Heart right ventricle (tissue), 16 donors: ENCODE measurements around the gene ZNF302. TPM values are rescaled to one million over a fixed set of nuclear protein-coding genes. Genes with fewer than 3 reads are reported as not detected.

Source experiments
- ATAC-seq, 8 donors: fragments of 200-7000 bp; cut with Tn5 transposase; one replicate each; pipeline ENCODE4 v1.9.1; 2020; ENCODE audit warnings: mild to moderate bottlenecking in 8 of 8, moderate library complexity in 8 of 8, moderate number of reproducible peaks in 1 of 8
- DNase-seq, 2 donors: peaks; one replicate each; pipeline ENCODE4 v3.0.0-alpha.2; 2020
- H3K27ac ChIP-seq, 10 donors: fragments of 200-600 bp; sonication (generic) in 2 of 10; one replicate each; pipeline versions ENCODE4 v1.5.0 to v1.8.0; 2020 to 2022; ENCODE audit warnings: mild to moderate bottlenecking in 3 of 10
- H3K27me3 ChIP-seq, 7 donors: fragments of 200-600 bp; one replicate each; pipeline ENCODE4 v1.8.0; 2021 to 2022; ENCODE audit warnings: mild to moderate bottlenecking in 2 of 7
- H3K36me3 ChIP-seq, 9 donors: fragments of 200-600 bp; sonication (generic) in 1 of 9; one replicate each; pipeline versions ENCODE4 v1.5.0 to v1.8.0; 2020 to 2022; ENCODE audit warnings: mild to moderate bottlenecking in 2 of 9
- H3K4me1 ChIP-seq, 9 donors: fragments of 200-600 bp; sonication (generic) in 1 of 9; one replicate each; pipeline versions ENCODE4 v1.5.0 to v1.8.0; 2020 to 2022; ENCODE audit warnings: mild to moderate bottlenecking in 4 of 9
- H3K4me3 ChIP-seq, 10 donors: fragments of 200-600 bp; sonication (generic) in 2 of 10; one replicate each; pipeline versions ENCODE4 v1.5.0 to v1.8.0; 2020 to 2022; ENCODE audit warnings: mild to moderate bottlenecking in 7 of 10, moderate library complexity in 2 of 10
- H3K9me3 ChIP-seq, 11 donors: fragments of 200-600 bp in 10 of 11; sonication (generic) in 2 of 11; one replicate each; pipeline versions ENCODE4 v1.5.0 to v1.8.0; 2013 to 2022; ENCODE audit warnings: mild to moderate bottlenecking in 2 of 11, control low read depth in 1 of 11, moderate library complexity in 1 of 11
- WGBS, 2 donors: extraction: QIAGEN DNeasy Blood & Tissue Kit; methylation state at CpG; one replicate each; pipeline ENCODE4 v1.1.7; 2013; ENCODE audit warnings: inconsistent platforms in 1 of 2; 5-methylcytosine and 5-hydroxymethylcytosine counted together
- intact Hi-C, 10 donors: fragments of 100-400 bp; cut with DNase I; formaldehyde crosslinking; loops; one replicate each; pipeline versions ENCODE4 v1.11.1 to v1.14.2; 2022
- polyA plus RNA-seq, 2 donors: library from polyadenylated mRNA; stranded (reverse); fragments of 200-250 nt; gene quantifications; one replicate each; pipeline ENCODE4 v1.2.3, GENCODE V29; 2013
- total RNA-seq, 10 donors: library from RNA; stranded (reverse); fragmentation: NEBNext Ultra II Directional in 3 of 10; extraction: Animal tissue kit (Norgen Biotek cat#: 25700) in 3 of 10; gene quantifications; one replicate each; pipeline versions ENCODE4 v1.2.1 to v1.2.4, GENCODE V29; 2021 to 2023
- TF ChIP-seq, protein P1 (sequence below), 9 donors: fragments of 200-600 bp; sonication (generic) in 2 of 9; IDR thresholded peaks; one replicate each; pipeline versions ENCODE4 v1.5.0 to v1.8.0; 2021 to 2022; ENCODE audit warnings: antibody characterized with exemption in 9 of 9, mild to moderate bottlenecking in 5 of 9, moderate library complexity in 1 of 9
- donor health status: Arrhythmogenic right ventricular cardiomyopathy.
- donor health status: ischemic (EF 13 %, LVEDD 7.1; RV severe dilation, severe dysfunction).
- donor health status: healthy with polysubstance abuse.
- donor health status: DM: no; HTN: yes; CAD: no.
- donor health status: DM: no; HTN: no; CAD: no.
- donor health status: ischemic (EF 25% LVEDD 6.9; RV normal size, moderate dysfunction).
- donor health status: ischemic (EF 25% LVEDD 5.7; RV mildly dilated, moderate dysfunction).
- donor health status: healthy.
- donor health status: DM: yes; HTN: yes; CAD: no.
- donor health status: Ischemic cardiomyopathy.
- donor health status: ischemic (EF 35%, LVEDD 5.7; RV mildly dilated, moderate dysfunction).
- donor health status: nonischemic (EF 11% LVEDD 7.7; RV severe dilation, severe dysfunction).
- donor health status: DM: yes; HTN: yes; CAD: no.
- donor health status: PGD.
- donor health status: ischemic (EF 29% LVEDD 5.4; RV normal size, mild dysfunction).
- donor health status: nonischemic (EF 23%, LVEDD 6.1; RV moderate dilation, normal function).

The ZNF302 gene
- total and polyA plus RNA-seq, 12 donors = 20.4 to 42.5 (median 32.6) TPM

- H3K36me3 ChIP-seq = no peaks in the 10 kb centered on the region
- no peak overlapping the region for H3K27ac ChIP-seq
- peaks cover 0 to 6% (median 0%) of the 10 kb centered on the region in 11 donors for H3K9me3 ChIP-seq
- 93 to 94% methylated on average over 3 of the region's 3 CpGs for WGBS, 2 donors
- TF ChIP-seq, protein P1, sequence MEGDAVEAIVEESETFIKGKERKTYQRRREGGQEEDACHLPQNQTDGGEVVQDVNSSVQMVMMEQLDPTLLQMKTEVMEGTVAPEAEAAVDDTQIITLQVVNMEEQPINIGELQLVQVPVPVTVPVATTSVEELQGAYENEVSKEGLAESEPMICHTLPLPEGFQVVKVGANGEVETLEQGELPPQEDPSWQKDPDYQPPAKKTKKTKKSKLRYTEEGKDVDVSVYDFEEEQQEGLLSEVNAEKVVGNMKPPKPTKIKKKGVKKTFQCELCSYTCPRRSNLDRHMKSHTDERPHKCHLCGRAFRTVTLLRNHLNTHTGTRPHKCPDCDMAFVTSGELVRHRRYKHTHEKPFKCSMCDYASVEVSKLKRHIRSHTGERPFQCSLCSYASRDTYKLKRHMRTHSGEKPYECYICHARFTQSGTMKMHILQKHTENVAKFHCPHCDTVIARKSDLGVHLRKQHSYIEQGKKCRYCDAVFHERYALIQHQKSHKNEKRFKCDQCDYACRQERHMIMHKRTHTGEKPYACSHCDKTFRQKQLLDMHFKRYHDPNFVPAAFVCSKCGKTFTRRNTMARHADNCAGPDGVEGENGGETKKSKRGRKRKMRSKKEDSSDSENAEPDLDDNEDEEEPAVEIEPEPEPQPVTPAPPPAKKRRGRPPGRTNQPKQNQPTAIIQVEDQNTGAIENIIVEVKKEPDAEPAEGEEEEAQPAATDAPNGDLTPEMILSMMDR (IDR thresholded peaks at IDR 0.05) = no peak
- H3K27me3 ChIP-seq = no peaks in the 10 kb centered on the region
- ATAC-seq = no peak
- intact Hi-C loops = no loop called here
- no peak for DNase-seq
- H3K4me1 ChIP-seq = peaks cover 4 to 32% (median 8%) of the 10 kb centered on the region in 9 donors
- H3K4me3 ChIP-seq = no peak overlapping the region
These were observed 5.5 kb upstream of the ZNF302 start for GRCh38 chr19:34671972-34672371.

GRCh38 chr19:34673590-34673989, 3.9 kb upstream of the ZNF302 start:
- TF ChIP-seq, protein P1 (IDR thresholded peaks at IDR 0.05) = no peak
- H3K9me3 ChIP-seq = peaks cover 0 to 8% (median 0%) of the 10 kb centered on the region in 11 donors
- no peak overlapping the region for H3K27ac ChIP-seq
- H3K4me3 ChIP-seq = no peak overlapping the region
- intact Hi-C loops = no loop called here
- no peak for DNase-seq
- H3K27me3 ChIP-seq = no peaks in the 10 kb centered on the region
- peaks cover 5 to 24% (median 13%) of the 10 kb centered on the region in 9 donors for H3K4me1 ChIP-seq
- WGBS, 2 donors = 70 to 77% methylated on average over 3 of the region's 3 CpGs
- ATAC-seq = no peak
- no peaks in the 10 kb centered on the region for H3K36me3 ChIP-seq

DNA sequence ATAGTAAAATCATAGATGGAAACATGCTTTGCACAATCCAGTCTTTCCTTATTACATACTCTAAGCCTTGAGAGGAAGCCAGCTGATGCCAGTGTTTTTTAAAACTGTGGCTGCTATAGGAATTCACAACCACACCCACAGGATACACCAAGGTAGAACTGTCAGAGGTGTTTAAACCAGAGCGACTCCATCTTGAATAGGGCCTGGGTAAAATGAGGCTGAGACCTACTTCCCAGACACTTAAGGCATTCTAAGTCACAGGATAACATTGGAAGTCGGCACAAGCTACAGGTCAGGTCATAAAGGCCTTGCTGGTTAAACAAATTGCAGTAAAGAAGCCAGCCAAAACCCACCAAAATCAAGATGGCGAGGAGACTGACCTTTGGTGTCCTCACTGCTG, 2.2 kb upstream of the ZNF302 start:
- 98% methylated on average over 3 of the region's 3 CpGs for WGBS, 2 donors
- Histone ChIP-seq H3K4me3 (no peak overlapping the region), H3K27me3 (no peaks in the 10 kb centered on the region), H3K27ac (no peak overlapping the region), H3K36me3 (peaks cover 0 to 17% (median 12%) of the 10 kb centered on the region in 9 donors), H3K9me3 (peaks cover 0 to 23% (median 0%) of the 10 kb centered on the region in 11 donors), H3K4me1 (peaks cover 5 to 39% (median 20%) of the 10 kb centered on the region in 9 donors)
- DNase-seq = no peak
- intact Hi-C loops = loop anchor here in 4 of 10 donors (5.0 kb wide), 2 partner anchors 57 to 97 kb away; partner anchors contain the start of genes ZNF181 (in 4 of the 4) and ZNF599 (in 1 of the 4)
- TF ChIP-seq, protein P1 (IDR thresholded peaks at IDR 0.05) = no peak
- no peak for ATAC-seq

- H3K4me1 ChIP-seq = peaks cover 5 to 39% (median 20%) of the 10 kb centered on the region in 9 donors
These were observed 1.6 kb upstream of the ZNF302 start for GRCh38 chr19:34675919-34676318.

More at GRCh38 chr19:34675919-34676318, 1.6 kb upstream of the ZNF302 start:
- Histone ChIP-seq H3K4me3 (peak overlapping the region in 4 of 10 donors; percentile 81 to 87 (median 84)), H3K9me3 (peaks cover 0 to 30% (median 0%) of the 10 kb centered on the region in 11 donors), H3K27ac (no peak overlapping the region), H3K27me3 (no peaks in the 10 kb centered on the region), H3K36me3 (peaks cover 0 to 23% (median 19%) of the 10 kb centered on the region in 9 donors)
- DNase-seq = no peak
- 95% methylated on average over 9 of the region's 9 CpGs for WGBS, 2 donors
- TF ChIP-seq, protein P1 (IDR thresholded peaks at IDR 0.05) = no peak
- intact Hi-C loops = loop anchor here in 6 of 10 donors (2.0 to 5.0 kb wide), 3 partner anchors 56 to 96 kb away; partner anchors contain the start of genes ZNF181 (in 6 of the 6) and ZNF599 (in 1 of the 6)
- no peak for ATAC-seq
